Type B pancreatic cell (in vitro differentiated cells): ENCODE data around the gene OST4. TPM values are rescaled to one million over a fixed set of nuclear protein-coding genes. Genes with fewer than 3 reads are reported as not detected.

Experiments
- DNase-seq: peaks from one replicate; pipeline ENCODE4 v3.0.0; 2021; ENCODE audit warnings: mixed read lengths; ENCODE audit not compliant: unreplicated experiment; ENCODE audit errors: extremely low spot score
- H3K27ac Mint-ChIP-seq: 2 replicates; pipeline ENCODE4 v1.8.0; 2021; ENCODE audit warnings: mild to moderate bottlenecking, mixed read lengths
- H3K27me3 Mint-ChIP-seq: 2 replicates; pipeline ENCODE4 v1.8.0; 2021; ENCODE audit warnings: mixed read lengths
- H3K36me3 Mint-ChIP-seq: 2 replicates; pipeline ENCODE4 v1.8.0; 2021; ENCODE audit warnings: mixed read lengths
- H3K4me1 Mint-ChIP-seq: one replicate; pipeline ENCODE4 v1.8.0; 2021; ENCODE audit warnings: mixed read lengths; ENCODE audit not compliant: unreplicated experiment
- H3K4me3 Mint-ChIP-seq: 2 replicates; pipeline ENCODE4 v1.8.0; 2021; ENCODE audit warnings: mild to moderate bottlenecking, mixed read lengths
- H3K9me3 Mint-ChIP-seq: 2 replicates; pipeline ENCODE4 v1.8.0; 2021; ENCODE audit warnings: mixed read lengths
- total RNA-seq: library from RNA; stranded (reverse); gene quantifications from 2 replicates; pipeline ENCODE4 v1.2.1, GENCODE V29; 2021; ENCODE audit warnings: low replicate concordance
- TF ChIP-seq, protein P1 (sequence below): fragments of 200-600 bp; sonication (generic); conservative IDR thresholded peaks from 2 replicates; pipeline ENCODE4 v1.5.0; 2021; ENCODE audit warnings: antibody characterized with exemption, mild to moderate bottlenecking

Gene OST4
- total RNA-seq, 1 donor from 2014 or later = 298 TPM

GRCh38 chr2:27071990-27072830 lies 756 bp upstream of the OST4 start:
- peaks cover 16% of the 10 kb centered on the region for H3K27me3 Mint-ChIP-seq
- H3K9me3 Mint-ChIP-seq = no peaks in the 10 kb centered on the region
- peaks cover 50% of the 10 kb centered on the region for H3K4me1 Mint-ChIP-seq

GRCh38 chr2:27070653-27071276 lies 689 bp downstream of the OST4 start:
- H3K4me3 Mint-ChIP-seq = peak overlapping the region; percentile 98
- H3K27me3 Mint-ChIP-seq = peaks cover 5% of the 10 kb centered on the region
- no peaks in the 10 kb centered on the region for H3K9me3 Mint-ChIP-seq
- H3K27ac Mint-ChIP-seq = peak overlapping the region; percentile 93
- DNase-seq = no peak
- peaks cover 40% of the 10 kb centered on the region for H3K4me1 Mint-ChIP-seq
- TF ChIP-seq, protein P1, sequence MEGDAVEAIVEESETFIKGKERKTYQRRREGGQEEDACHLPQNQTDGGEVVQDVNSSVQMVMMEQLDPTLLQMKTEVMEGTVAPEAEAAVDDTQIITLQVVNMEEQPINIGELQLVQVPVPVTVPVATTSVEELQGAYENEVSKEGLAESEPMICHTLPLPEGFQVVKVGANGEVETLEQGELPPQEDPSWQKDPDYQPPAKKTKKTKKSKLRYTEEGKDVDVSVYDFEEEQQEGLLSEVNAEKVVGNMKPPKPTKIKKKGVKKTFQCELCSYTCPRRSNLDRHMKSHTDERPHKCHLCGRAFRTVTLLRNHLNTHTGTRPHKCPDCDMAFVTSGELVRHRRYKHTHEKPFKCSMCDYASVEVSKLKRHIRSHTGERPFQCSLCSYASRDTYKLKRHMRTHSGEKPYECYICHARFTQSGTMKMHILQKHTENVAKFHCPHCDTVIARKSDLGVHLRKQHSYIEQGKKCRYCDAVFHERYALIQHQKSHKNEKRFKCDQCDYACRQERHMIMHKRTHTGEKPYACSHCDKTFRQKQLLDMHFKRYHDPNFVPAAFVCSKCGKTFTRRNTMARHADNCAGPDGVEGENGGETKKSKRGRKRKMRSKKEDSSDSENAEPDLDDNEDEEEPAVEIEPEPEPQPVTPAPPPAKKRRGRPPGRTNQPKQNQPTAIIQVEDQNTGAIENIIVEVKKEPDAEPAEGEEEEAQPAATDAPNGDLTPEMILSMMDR = no peak
- peaks cover 25% of the 10 kb centered on the region for H3K36me3 Mint-ChIP-seq

More at GRCh38 chr2:27071990-27072830, 756 bp upstream of the OST4 start:
- TF ChIP-seq, protein P1 = no peak
- no peak for DNase-seq
- Mint-ChIP-seq H3K27ac (peak overlapping the region; percentile 80), H3K36me3 (peaks cover 20% of the 10 kb centered on the region), H3K4me3 (peak overlapping the region; percentile 90)

DNA sequence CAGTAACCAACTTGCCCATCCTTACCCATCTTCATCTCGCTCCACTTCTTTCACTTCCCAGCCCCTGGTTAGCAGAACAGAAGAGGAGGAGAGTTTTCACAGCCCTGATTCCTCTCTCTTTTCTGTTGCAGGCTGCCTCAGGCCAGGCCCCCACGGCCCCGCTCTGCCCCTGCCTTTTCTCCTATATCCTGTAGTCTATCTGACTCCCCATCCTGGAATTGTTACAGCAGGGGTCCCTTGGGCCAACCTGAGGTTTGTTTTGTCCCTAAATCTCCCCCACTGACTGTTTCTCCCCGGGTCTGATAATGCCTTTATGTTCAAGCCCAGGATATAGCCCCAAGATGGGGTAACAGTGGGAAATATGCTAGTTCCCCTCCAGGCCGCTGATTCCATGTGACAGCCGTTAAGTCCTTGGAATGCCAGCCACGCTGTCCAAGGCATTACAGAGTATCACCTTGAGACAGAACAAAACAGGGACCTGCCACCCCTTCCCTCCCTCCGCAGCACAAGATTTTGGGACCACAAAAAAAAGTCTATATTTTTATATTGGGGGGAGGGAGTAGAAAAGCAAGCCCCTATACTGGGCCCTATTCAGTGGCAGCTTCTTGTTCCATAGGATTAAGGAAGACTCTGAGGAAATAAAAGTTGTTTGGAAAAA lies 1.4 kb downstream of the OST4 start:
- Mint-ChIP-seq H3K4me1 (peaks cover 35% of the 10 kb centered on the region), H3K4me3 (peak overlapping the region; percentile 98), H3K27ac (peak overlapping the region; percentile 93), H3K9me3 (no peaks in the 10 kb centered on the region), H3K36me3 (peaks cover 25% of the 10 kb centered on the region), H3K27me3 (peaks cover 5% of the 10 kb centered on the region)
- DNase-seq = no peak
- TF ChIP-seq, protein P1 = no peak

GRCh38 chr2:27069436-27069835 lies 2.0 kb downstream of the OST4 start:
- Mint-ChIP-seq H3K4me3 (peak overlapping the region; percentile 98), H3K27ac (peak overlapping the region; percentile 93), H3K36me3 (peaks cover 26% of the 10 kb centered on the region), H3K27me3 (no peaks in the 10 kb centered on the region), H3K4me1 (peaks cover 29% of the 10 kb centered on the region), H3K9me3 (no peaks in the 10 kb centered on the region)
- DNase-seq = no peak
- TF ChIP-seq, protein P1 = no peak

DNA sequence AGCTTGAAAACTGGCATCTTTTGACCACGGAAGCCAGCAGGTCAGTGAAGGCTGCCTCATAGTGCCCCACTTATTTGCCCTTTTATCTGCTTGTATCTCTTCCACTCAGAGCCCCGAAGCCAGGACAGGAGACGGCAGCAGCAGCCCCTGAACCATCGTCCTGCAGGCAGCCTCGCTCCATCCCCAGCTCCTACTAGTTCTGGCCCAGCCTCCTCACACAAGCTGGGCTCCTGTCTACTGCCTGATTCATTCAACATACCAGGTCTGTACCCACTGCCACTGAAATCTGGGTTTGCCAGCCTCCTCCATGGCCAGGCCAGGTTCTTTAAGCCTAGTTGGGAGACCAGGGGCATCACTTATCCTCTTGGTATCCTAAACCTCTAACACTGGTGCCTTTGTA lies 4.1 kb downstream of the OST4 start:
- peaks cover 28% of the 10 kb centered on the region for H3K36me3 Mint-ChIP-seq

More for the DNA sequence above, 4.1 kb downstream of the OST4 start:
- peaks cover 22% of the 10 kb centered on the region for H3K4me1 Mint-ChIP-seq
- TF ChIP-seq, protein P1 = no peak
- DNase-seq = no peak
- H3K4me3 Mint-ChIP-seq = no peak overlapping the region
- H3K27me3 Mint-ChIP-seq = no peaks in the 10 kb centered on the region
- no peak overlapping the region for H3K27ac Mint-ChIP-seq
- no peaks in the 10 kb centered on the region for H3K9me3 Mint-ChIP-seq
